Stimulated activated naive CD4-positive, alpha-beta T cell treated with Interleukin-2 at 50 U/mL for 16 hours (primary cell): ENCODE measurements around the gene SLC24A5.

Experiments used
- DNase-seq: peaks from one replicate; lab custom pipeline; 2025; lab: John Stamatoyannopoulos, UW

The SLC24A5 gene

GRCh38 chr15:48190932-48191573, 70.3 kb downstream of the SLC24A5 start:
- no peak for DNase-seq

GRCh38 chr15:48191574-48192225, 70.9 kb downstream of the SLC24A5 start, which contains the start of gene CTXN2:
CTXN2 (plus strand) TSS chr15:48191665; CDS start chr15:48201301, 9,636 bp downstream.
- no peak for DNase-seq
